ENCODE measurements around the gene PRKCA.
"Not testable (repeated sequence)": the region's sequence is repeated elsewhere in the genome, so short reads cannot be mapped to it uniquely, and the experiment has no call there.

PRKCA gene

GRCh38 chr17:66355510-66355909 lies 53.1 kb downstream of the PRKCA start:
- no peak for FAIRE-seq

- FAIRE-seq, result no peak
Observed at GRCh38 chr17:66357037-66357436, 54.6 kb downstream of the PRKCA start.

GRCh38 chr17:66359351-66359750 lies 56.9 kb downstream of the PRKCA start:
- FAIRE-seq, result no peak

DNA sequence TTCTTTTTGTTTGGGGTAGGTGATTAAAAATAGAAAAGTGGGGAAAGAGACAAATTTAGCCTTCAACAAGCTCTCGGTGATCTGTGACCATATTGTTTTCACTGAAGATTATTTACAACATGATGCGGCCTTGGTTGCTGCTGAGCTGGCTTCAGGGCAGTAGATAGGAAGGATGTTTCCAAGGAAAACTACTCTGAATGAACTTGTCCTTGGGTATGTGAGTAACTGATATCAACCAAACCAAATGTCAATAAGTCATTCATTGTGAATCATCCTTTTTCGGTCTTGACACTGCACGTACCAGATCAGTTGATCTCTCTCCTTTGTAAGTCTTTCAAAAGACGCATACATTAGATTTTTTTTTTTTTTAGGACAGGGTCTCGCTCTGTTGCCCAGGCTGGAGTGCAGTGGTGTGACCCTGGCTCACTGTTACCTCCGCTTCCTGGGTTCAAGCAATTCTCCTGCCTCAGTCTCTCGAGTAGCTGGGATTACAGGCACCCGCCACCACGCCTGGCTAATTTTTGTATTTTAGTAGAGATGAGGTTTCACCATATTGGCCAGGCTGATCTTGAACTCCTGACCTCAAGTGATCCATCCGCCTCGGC lies 58.6 kb downstream of the PRKCA start:
- FAIRE-seq, result not testable (repeated sequence)

DNA sequence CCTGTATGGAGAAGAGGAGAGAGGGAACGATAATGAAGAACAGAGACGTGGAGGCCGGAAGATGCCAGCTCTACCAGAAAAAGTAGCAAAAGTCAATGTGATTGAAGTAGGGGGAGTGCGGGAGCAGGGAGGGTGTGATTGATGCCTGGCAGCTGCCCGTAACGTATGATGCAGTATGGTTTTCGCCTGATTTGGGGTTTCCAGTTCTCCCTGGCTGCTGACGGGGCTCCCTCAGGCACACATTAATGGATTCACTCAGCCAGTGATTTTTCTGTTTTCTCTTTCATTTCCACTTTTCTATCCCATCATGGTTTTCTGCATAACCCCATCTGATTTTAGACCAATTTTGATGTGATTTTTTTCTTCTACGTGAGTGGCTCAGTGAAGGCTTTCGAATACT lies 62.1 kb downstream of the PRKCA start:
- no peak for FAIRE-seq

- FAIRE-seq, result no peak
Observed at GRCh38 chr17:66364990-66365490, 62.6 kb downstream of the PRKCA start.

GRCh38 chr17:66365903-66366302 lies 63.5 kb downstream of the PRKCA start:
- FAIRE-seq, result no peak

DNA sequence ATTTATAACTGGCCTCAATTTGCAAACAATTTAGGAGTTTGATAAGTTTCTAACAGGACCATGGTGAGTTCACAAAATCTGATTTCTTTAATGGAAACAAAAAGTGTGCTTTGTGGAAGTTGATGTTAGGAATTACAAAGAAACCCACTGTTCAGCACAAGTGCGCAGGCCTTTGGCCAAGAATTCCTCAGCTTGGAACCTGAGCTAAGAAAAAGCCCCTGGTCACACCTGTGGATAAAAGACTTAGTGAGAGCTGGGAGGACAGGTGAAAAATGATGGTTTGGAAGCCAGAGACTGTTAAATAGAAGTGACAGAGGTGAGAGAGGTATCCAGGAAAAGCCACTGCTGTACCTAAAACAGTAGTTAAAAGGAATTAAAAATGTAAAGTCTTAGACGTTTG lies 64.7 kb downstream of the PRKCA start:
- no peak for FAIRE-seq

DNA sequence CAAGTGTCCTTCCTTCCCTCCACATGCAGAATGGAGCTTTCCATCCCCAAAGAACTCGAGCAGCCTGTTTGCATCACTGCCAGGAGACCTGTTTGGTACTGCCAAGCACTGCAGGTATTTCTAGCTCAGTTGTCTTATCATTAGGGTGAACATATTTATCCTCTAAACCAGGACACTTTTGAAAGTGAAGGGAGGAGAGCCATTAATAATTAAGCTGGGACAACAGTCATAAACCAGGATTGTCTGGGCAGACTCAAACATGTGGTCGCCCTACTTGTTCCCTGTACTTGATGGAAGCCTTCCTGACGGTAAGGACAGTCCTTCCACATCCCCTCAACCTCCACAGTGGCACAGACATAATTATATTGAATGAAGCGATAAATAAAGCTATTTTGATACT lies 67.4 kb downstream of the PRKCA start:
- FAIRE-seq, result no peak

DNA sequence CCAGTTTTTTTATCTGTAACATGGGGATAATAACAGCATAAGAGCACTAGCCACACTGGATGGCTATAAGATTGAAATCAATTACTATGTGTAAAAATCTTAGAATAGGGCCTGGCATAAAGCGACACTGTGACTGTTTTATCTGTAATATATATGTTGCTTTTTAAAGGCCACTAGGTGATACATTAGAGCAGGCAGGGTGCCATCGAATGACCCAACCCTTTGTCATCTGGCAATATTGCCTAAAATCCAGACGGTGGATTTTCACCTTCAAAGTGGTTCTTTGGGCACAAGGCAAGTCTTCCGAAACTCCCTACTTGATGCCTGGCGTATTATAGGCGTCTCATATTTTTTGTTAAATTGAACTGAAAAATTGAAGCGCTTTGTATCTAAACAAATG lies 69.1 kb downstream of the PRKCA start:
- FAIRE-seq, result no peak

- no peak for FAIRE-seq
Observed at GRCh38 chr17:66372182-66372581, 69.8 kb downstream of the PRKCA start.

- FAIRE-seq, result no peak
Observed at GRCh38 chr17:66373079-66373478, 70.7 kb downstream of the PRKCA start.

DNA sequence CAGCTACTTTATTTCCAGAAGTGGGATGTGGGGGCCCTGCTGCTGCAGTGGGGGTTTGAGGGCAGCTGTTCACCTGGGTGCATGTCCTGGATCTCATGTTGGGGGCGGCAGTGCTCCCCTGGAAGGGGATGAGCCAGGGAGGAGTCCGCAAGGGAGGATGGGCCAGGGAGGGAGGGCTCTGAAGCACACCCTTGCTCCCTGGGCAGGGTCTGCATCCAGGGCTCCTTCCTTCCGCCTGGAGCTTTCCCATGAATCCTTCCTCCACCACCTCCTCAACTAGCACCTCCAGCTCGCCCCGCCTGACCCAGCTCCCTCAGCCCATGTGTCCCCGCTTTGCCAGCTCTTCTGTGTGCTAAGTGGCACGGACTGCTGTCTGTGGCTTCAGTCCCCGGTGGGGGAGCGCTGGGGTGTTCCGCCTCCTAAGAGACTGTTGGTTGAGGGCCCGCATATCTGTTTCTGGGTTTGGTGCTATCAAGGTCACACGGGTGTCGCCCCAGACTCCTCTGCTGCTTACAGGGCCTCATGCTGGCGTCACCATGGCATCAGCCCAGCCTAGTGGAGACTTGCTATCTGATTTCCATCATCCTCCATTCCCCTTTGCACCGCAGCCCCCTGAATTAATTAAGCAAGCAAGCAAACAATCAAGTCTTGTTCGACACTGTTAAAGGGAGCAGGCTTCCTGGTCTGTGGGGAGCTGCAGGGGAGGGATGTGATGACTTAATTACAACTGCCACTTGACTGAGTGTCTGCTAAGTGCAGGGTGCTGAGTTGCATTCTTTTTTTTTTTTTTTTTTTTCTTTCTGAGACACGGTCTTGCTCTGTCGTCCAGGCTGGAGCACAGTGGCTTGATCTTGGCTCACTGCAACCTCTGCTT lies 71.8 kb downstream of the PRKCA start:
- FAIRE-seq, result no peak

DNA sequence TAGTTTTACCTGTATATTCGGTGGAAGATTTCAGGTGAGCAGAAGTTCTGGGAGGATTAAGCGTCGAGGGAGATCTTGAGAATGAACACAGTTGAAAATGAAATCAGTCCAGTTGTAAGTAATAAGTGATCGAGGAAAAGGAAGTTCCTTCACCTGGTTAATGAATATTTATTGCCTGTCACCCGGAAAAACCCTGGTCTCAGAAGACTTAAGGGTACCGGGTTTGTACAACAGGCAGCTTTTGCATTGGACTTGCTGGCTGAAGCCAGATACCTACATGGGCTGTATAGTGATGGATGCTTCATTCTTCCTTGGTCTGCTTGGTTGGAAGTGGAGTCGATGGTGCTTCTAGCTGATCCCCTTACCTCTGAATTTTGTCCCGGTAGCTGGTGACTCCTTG lies 72.7 kb downstream of the PRKCA start:
- FAIRE-seq, result no peak

- no peak for FAIRE-seq
Observed at GRCh38 chr17:66378296-66378695, 75.9 kb downstream of the PRKCA start.

DNA sequence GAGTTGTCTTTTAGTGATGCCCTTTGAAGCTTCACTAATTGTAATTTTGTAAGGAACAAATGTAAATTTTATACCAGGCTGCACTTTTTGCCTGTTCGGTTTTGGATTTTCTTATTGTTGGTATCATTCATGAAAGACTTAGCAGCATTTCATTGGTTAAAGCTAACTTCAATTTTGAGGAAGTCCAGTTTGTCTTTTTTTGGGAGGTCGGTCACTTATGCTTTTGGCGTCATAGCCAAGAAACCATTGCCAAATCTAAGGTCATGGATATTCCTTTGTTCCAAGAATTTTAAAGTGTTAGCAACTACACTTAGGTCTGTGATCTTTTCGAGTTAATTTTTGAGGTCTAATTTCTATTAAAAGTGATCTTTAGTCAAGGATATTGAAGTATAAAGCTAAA lies 77.1 kb downstream of the PRKCA start:
- no peak for FAIRE-seq

DNA sequence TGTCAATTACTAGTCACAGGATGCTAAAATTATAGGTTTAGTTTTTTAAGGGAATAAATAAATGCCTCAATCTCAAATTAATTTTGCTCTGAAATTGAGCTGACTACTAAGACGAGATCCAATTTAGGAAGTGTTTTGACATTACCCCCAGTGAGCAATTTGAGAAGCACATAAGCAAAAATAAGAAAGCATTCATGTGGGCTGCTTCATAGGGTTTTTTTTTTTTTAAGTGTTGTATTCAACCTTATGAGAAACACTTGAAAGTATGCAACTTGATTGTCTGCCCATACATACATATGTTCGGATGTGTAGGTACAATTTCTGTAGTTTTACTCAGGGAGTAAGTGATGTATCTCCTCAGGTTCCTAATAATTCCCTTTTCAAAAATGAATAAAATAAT lies 77.6 kb downstream of the PRKCA start:
- no peak for FAIRE-seq

- no peak for FAIRE-seq
Observed at GRCh38 chr17:66381701-66382362, 79.4 kb downstream of the PRKCA start.

- no peak for FAIRE-seq
Observed at GRCh38 chr17:66383333-66383732, 80.9 kb downstream of the PRKCA start.

GRCh38 chr17:66386498-66387351 lies 84.3 kb downstream of the PRKCA start:
- no peak for FAIRE-seq

DNA sequence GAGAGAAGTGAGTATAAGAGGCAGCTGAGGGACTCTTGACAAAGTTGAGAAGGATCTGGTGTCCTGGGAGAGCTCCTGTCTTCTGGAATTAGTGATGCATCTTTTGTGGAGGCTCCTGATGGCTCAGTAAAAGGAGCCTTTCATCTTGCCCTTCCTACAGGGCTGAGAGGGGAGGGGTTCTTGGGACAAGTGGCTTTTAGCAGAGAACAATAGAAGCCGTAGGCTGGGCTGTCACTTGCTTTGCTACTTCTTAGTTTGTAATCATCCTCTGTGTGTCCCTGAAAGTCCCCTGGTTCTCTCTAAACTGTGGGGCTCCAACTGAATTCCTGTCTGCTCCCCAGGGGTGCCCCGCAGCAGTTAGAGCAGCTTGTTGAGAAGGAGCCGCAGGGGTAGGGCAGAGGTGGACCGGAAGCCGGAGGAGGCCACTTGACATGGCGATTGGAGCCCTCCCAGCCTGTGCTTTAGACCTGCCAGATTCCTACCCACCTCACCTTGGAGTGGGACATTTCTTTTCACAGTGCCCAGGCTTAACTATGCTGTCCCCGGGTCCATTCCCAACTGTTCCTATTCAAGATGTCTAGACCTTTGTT lies 85.1 kb downstream of the PRKCA start:
- FAIRE-seq, result no peak

DNA sequence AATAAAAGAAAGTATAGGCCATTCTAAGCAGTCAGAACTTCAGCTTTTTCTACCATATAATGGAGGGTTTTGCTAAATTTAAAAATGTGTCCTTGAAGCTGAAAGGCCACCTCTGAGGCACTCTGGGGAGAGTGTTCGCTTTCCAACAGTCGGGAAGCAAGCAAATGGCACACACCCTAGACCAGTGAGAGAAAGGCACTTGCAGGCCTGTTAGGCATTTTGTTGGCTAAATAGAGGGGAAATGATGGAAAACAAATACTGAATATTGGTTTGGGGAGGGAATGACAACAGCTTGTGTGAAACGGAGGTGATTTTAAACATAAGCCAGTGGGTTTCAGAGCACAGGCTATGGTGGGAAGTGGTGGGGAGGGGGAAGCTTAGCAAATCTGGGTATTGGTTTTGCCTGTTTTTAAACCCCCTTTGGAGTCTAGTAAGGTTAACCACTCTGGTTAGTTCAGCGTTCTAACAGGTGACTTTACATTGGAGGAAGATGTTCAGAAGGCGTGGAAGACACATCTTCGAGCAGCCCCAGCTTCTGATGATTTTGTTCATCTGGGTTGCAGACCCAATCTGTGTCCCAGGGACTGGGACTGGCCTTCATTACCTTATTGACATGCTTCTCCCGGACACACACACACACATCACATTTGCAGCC lies 90.5 kb downstream of the PRKCA start:
- no peak for FAIRE-seq
